Stimulated activated CD4-positive, alpha-beta T cell treated with anti-CD3 and anti-CD28 coated beads, Interleukin-15, amount 100 ng/mL, for 24 hours (primary cell): ENCODE results near the gene TMC2.
"Not testable (repeated sequence)": the region's sequence is repeated elsewhere in the genome, so short reads cannot be mapped to it uniquely, and the experiment has no call there.

Experiments used
- DNase-seq: peaks from one replicate; pipeline ENCODE4 v3.0.0-alpha.2; 2020

The TMC2 gene

GRCh38 chr20:2663887-2664719 lies 127.7 kb downstream of the TMC2 start, which contains the start of gene IDH3B:
IDH3B (minus strand) TSS chr20:2664216; CDS start chr20:2664188, 28 bp downstream.
- peak; percentile 93 for DNase-seq

GRCh38 chr20:2671977-2672376 lies 135.6 kb downstream of the TMC2 start:
- no peak for DNase-seq

- DNase-seq, result no peak
Measured at GRCh38 chr20:2672446-2672845, 136.1 kb downstream of the TMC2 start.

DNA sequence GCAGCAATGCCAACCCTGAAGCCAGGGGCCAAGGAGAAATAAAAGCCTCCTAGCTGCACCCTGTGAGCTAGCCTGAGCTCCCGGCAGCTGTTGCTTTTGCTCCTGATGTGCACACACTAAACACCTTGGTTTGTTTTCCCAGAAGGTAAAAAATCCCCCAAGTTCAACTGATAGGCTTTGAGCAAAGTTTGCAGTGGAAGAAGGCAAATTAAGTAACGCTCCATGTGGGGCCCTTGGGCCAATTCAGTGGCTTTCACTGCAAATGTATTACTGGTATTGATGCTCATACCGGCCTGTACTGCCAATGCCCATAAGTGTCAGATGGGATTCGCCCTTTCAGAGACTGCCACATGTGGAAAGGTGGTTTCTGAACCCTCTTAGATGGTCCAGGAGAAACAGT lies 137.1 kb downstream of the TMC2 start:
- no peak for DNase-seq

- no peak for DNase-seq
Measured at GRCh38 chr20:2680046-2680445, 143.7 kb downstream of the TMC2 start.

DNA sequence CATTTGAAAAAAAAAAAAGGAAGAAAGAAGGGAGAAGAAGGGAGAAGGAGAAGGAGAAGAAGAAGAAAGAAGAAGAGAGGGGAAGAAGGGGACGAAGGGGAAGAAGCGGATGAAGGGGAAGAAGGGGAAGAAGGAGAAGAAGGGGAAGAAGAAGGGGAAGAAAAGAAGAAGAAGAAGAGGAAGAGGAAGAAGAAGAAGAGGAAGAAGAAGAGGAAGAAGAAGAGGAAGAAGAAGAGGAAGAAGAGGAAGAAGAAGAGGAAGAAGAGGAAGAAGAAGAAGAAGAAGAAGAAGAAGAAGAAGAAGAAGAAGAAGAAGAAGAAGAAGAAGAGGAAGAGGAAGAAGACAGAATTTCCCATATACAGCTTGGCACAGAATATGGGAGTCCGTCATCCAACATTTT lies 145.7 kb downstream of the TMC2 start:
- not testable (repeated sequence) for DNase-seq

GRCh38 chr20:2684817-2685216 lies 148.4 kb downstream of the TMC2 start:
- DNase-seq, result not testable (repeated sequence)

DNA sequence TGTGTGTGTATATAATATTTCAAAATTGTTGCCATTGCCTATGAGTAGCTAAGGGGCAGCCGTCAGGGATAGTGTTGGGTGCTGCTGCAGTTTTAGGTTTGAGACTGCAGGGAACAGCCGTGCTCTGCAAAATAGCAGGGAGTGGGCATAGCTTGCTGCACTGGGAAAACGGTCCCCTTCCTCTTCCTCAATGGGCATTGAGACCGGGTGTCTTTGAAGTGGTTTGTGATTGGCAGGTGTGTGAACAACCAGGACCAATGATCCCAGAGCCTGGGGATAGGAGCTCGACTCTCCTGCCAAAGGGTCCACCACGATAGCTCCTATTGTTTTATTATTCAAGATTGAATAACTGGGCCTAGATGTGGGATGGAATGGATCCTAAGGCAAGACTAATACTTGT lies 151.1 kb downstream of the TMC2 start:
- DNase-seq, result no peak

- peak; percentile 83 for DNase-seq
Measured at GRCh38 chr20:2688041-2688591, 151.7 kb downstream of the TMC2 start.

DNA sequence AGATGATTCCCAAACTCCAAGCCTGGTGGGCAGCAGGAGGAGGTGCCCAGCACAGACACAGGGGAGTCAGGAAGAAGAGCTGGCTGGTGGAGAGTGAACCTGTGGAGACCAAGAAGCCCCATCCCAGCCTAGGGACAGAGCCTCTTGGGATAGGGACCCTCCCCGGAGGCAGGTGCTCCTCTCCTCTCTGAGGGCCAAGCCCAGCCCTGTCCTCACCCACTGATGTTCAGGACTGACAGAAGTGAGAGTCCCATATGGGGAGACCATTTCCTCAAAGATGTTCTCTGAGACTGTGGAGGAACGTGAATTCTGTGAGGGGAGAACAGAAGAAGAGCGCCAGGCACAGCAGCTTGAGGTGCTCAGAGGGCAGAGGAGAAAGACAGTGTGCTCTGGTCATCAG lies 153.8 kb downstream of the TMC2 start:
- DNase-seq, result no peak

- no peak for DNase-seq
Measured at GRCh38 chr20:2690718-2691117, 154.3 kb downstream of the TMC2 start.

DNA sequence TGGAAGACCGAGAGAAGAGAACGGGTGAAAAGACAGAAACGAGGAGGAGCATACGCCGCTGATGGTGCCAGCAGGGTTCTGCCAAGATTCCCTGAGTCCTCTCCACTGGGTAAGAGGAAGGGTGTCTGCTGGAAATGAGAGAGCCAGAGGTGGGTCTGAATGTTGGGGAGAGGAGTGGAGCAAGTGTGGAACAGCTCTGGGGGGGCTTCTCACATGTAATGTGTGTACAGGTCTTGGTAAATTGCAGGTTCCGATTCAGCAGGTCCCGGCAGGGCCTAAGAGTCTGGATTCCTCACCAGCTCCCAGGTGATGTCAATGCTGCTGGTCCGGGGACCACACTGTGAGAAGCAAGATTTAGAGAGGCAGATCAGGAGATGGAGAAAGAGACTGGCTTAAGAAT lies 154.8 kb downstream of the TMC2 start:
- DNase-seq, result no peak
